Stomach (tissue), 4 donors: Measurements from ENCODE around the gene EGFR.

Source experiments
- CTCF ChIP-seq, 7 experiments: fragments of 450-650 bp in 4 of 7; fragments of 200-600 bp in 3 of 7; sonication (generic) in 3 of 7; IDR thresholded peaks; one replicate each; pipeline ENCODE4 v1.5.1; 2016 to 2019; ENCODE audit warnings: antibody characterized with exemption in 7 of 7, control low read depth in 2 of 7, mild to moderate bottlenecking in 1 of 7
- EP300 ChIP-seq: sonication (generic); formaldehyde crosslinking; IDR thresholded peaks from one replicate; pipeline ENCODE4 v1.6.1; 2017; ENCODE audit warnings: antibody characterized with exemption
- POLR2A ChIP-seq, 4 donors: fragments of 450-650 bp; IDR thresholded peaks; one replicate each; pipeline ENCODE4 v1.6.1; 2016; ENCODE audit warnings: antibody characterized with exemption in 4 of 4, control low read depth in 2 of 4, mild to moderate bottlenecking in 1 of 4, moderate library complexity in 1 of 4
- POLR2AphosphoS5 ChIP-seq, 3 donors: sonication (generic); formaldehyde crosslinking; IDR thresholded peaks; one replicate each; pipeline ENCODE4 v1.6.1; 2016; ENCODE audit warnings: antibody characterized with exemption in 3 of 3

- no peak for TF ChIP-seq CTCF (IDR thresholded peaks at IDR 0.05)
- no peak for TF ChIP-seq POLR2A (IDR thresholded peaks at IDR 0.05)
- no peak for TF ChIP-seq EP300
- no peak for TF ChIP-seq POLR2AphosphoS5 (IDR thresholded peaks at IDR 0.05)
Observed at GRCh38 chr7:55056068-55056467, 37.3 kb downstream of the EGFR start.
